GM21723 (cell line): Measurements from ENCODE around the gene USP37.

Experiments used
- ATAC-seq: cut with Tn5 transposase; IDR thresholded peaks from one replicate; pipeline ENCODE4 v1.9.1; 2021; ENCODE audit warnings: mild to moderate bottlenecking, moderate library complexity; ENCODE audit not compliant: unreplicated experiment

USP37 gene

GRCh38 chr2:218479595-218479994 is 88.6 kb downstream of the USP37 start:
- no peak for ATAC-seq

GRCh38 chr2:218478544-218478943 is 89.6 kb downstream of the USP37 start:
- ATAC-seq: no peak

GRCh38 chr2:218477247-218477646 is 90.9 kb downstream of the USP37 start:
- no peak for ATAC-seq

- no peak for ATAC-seq
Observed at GRCh38 chr2:218476676-218477075, 91.5 kb downstream of the USP37 start.

- ATAC-seq: no peak
Observed at GRCh38 chr2:218474527-218474926, 93.6 kb downstream of the USP37 start.

GRCh38 chr2:218472988-218473387 is 95.2 kb downstream of the USP37 start:
- ATAC-seq: no peak

GRCh38 chr2:218471982-218472381 is 96.2 kb downstream of the USP37 start:
- ATAC-seq: no peak

- ATAC-seq: no peak
Observed at GRCh38 chr2:218471036-218471435, 97.1 kb downstream of the USP37 start.

GRCh38 chr2:218470448-218470847 is 97.7 kb downstream of the USP37 start:
- ATAC-seq: no peak

GRCh38 chr2:218465987-218466633 is 102.0 kb downstream of the USP37 start:
- no peak for ATAC-seq

GRCh38 chr2:218458598-218458997 is 109.6 kb downstream of the USP37 start:
- ATAC-seq: no peak

- ATAC-seq: no peak
Observed at GRCh38 chr2:218456849-218457248, 111.3 kb downstream of the USP37 start.

- no peak for ATAC-seq
Observed at GRCh38 chr2:218452079-218452478, 116.1 kb downstream of the USP37 start.

GRCh38 chr2:218448934-218449333 is 119.2 kb downstream of the USP37 start:
- no peak for ATAC-seq

GRCh38 chr2:218447072-218447471 is 121.1 kb downstream of the USP37 start:
- ATAC-seq: no peak

- ATAC-seq: no peak
Observed at GRCh38 chr2:218446547-218446946, 121.6 kb downstream of the USP37 start.

- ATAC-seq: no peak
Observed at GRCh38 chr2:218445602-218446001, 122.5 kb downstream of the USP37 start.

GRCh38 chr2:218444692-218445357 is 123.3 kb downstream of the USP37 start:
- ATAC-seq: no peak

GRCh38 chr2:218438596-218438995 is 129.6 kb downstream of the USP37 start:
- no peak for ATAC-seq

- no peak for ATAC-seq
Observed at GRCh38 chr2:218437969-218438368, 130.2 kb downstream of the USP37 start.

GRCh38 chr2:218436992-218437391 is 131.2 kb downstream of the USP37 start:
- ATAC-seq: no peak
